Endothelial cell of umbilical vein (primary cell): ENCODE data around the gene OR1L6. TPM values are rescaled to one million over a fixed set of nuclear protein-coding genes. Genes with fewer than 3 reads are reported as not detected.

Source experiments
- Bru-seq: library from RNA; stranded (reverse); fragments of 400-500 nt; gene quantifications from one replicate; lab custom pipeline; 2021; lab: Mats Ljungman, UMichigan
- BruChase-seq, 2 experiments: library from RNA; stranded (reverse); fragments of 400-500 nt; gene quantifications; one replicate each; lab custom pipeline; 2021; lab: Mats Ljungman, UMichigan
- BruUV-seq: library from RNA; stranded (reverse); fragments of 400-500 nt; replicated peaks from 2 replicates; lab custom pipeline; 2021; lab: Mats Ljungman, UMichigan
- CTCF ChIA-PET: fragments of 300-600, 350-600 bp; sonication (Branson Sonifier 250); formaldehyde crosslinking; loops from one replicate; lab custom pipeline; 2021; ENCODE audit warnings: antibody characterized with exemption, inconsistent platforms; lab: Charles Lee
- POLR2A ChIA-PET: fragments of 300-600, 350-600 bp; sonication (Branson Sonifier 250); formaldehyde crosslinking; loops from one replicate; lab custom pipeline; 2021; ENCODE audit warnings: antibody characterized with exemption, inconsistent platforms; lab: Charles Lee
- DNase-seq: peaks from one replicate; pipeline ENCODE4 v3.0.0-alpha.2; 2011; ENCODE audit warnings: low read depth, low spot score
- FAIRE-seq: peaks from 2 replicates; lab custom pipeline; 2011; peaks lifted over from hg19 to GRCh38; lab: Jason Lieb, UNC
- H2AFZ ChIP-seq: 2 replicates; pipeline ENCODE4 v1.6.0; 2012; ENCODE audit warnings: low read depth, low read length, control low read depth, inconsistent platforms
- H3K27ac ChIP-seq: 2 replicates; pipeline ENCODE4 v1.5.1; 2011; ENCODE audit warnings: low read depth, mild to moderate bottlenecking, control low read depth, low read length, moderate library complexity; ENCODE audit not compliant: insufficient read depth
- H3K27me3 ChIP-seq, 2 experiments: 2 replicates each; pipeline versions ENCODE4 v1.6.0 to v1.6.1; 2011; ENCODE audit warnings: low read length in 2 of 2, mixed read lengths in 1 of 2; ENCODE audit not compliant: control insufficient read depth in 2 of 2, insufficient read depth in 2 of 2
- H3K36me3 ChIP-seq, 2 experiments: 2 replicates in 1 of 2; 3 replicates in 1 of 2; pipeline ENCODE4 v1.5.1; 2011; ENCODE audit warnings: low read length in 2 of 2, mild to moderate bottlenecking in 1 of 2, moderate library complexity in 1 of 2; ENCODE audit not compliant: control insufficient read depth in 2 of 2, insufficient read depth in 2 of 2; ENCODE audit errors: extremely low read depth in 1 of 2
- H3K4me1 ChIP-seq: 3 replicates; pipeline ENCODE4 v1.5.1; 2011; ENCODE audit warnings: mild to moderate bottlenecking, low read length; ENCODE audit not compliant: control insufficient read depth, insufficient read depth; ENCODE audit errors: extremely low read depth
- H3K4me2 ChIP-seq: 2 replicates; pipeline ENCODE4 v1.6.1; 2011; ENCODE audit warnings: low read length, control low read depth, mixed read lengths; ENCODE audit not compliant: insufficient read depth
- H3K4me3 ChIP-seq, 3 experiments: fragments of 200-600 bp in 1 of 3; sonication (generic), shearing (Covaris generic) in 1 of 3; replicated peaks in 1 of 3; 2 replicates each; pipeline ENCODE4 v1.5.1; 2011 to 2016; ENCODE audit warnings: control low read depth in 3 of 3, low read length in 3 of 3, mild to moderate bottlenecking in 2 of 3, inconsistent platforms in 1 of 3, low read depth in 1 of 3, moderate library complexity in 1 of 3; ENCODE audit not compliant: insufficient read depth in 1 of 3
- H3K79me2 ChIP-seq: 2 replicates; pipeline ENCODE4 v1.6.0; 2012; ENCODE audit warnings: low read length, inconsistent platforms; ENCODE audit not compliant: control insufficient read depth, insufficient read depth
- H3K9ac ChIP-seq: replicated peaks from 2 replicates; pipeline ENCODE3; 2011; ENCODE audit warnings: low read length, control low read depth; ENCODE audit not compliant: insufficient read depth; ENCODE audit errors: extremely low read depth
- H3K9me1 ChIP-seq: replicated peaks from 3 replicates; pipeline ENCODE4 v1.6.0; 2011; ENCODE audit warnings: mild to moderate bottlenecking, low read length; ENCODE audit not compliant: control insufficient read depth, insufficient read depth; ENCODE audit errors: extremely low read depth
- H3K9me3 ChIP-seq: replicated peaks from 2 replicates; pipeline ENCODE4 v1.5.1; 2012; ENCODE audit warnings: low read length, inconsistent platforms; ENCODE audit not compliant: control insufficient read depth, insufficient read depth
- H4K20me1 ChIP-seq: replicated peaks from 2 replicates; pipeline ENCODE3; 2011; ENCODE audit warnings: mild to moderate bottlenecking, low read length; ENCODE audit not compliant: control insufficient read depth, insufficient read depth; ENCODE audit errors: extremely low read depth
- CTCF ChIP-seq, 2 donors: IDR thresholded peaks; 1 replicate in 1 of 2; 2 replicates in 1 of 2; pipeline ENCODE4 v1.5.1; 2011; ENCODE audit warnings: low read length in 2 of 2, mild to moderate bottlenecking in 2 of 2, moderate library complexity in 2 of 2, control low read depth in 1 of 2, inconsistent platforms in 1 of 2, low read depth in 1 of 2; ENCODE audit not compliant: insufficient read depth in 1 of 2; ENCODE audit errors: extremely low read depth in 1 of 2
- EZH2 ChIP-seq: IDR thresholded peaks from 2 replicates; pipeline ENCODE4 v1.6.1; 2012; ENCODE audit warnings: borderline replicate concordance, low read depth, mild to moderate bottlenecking, moderate library complexity, low read length, inconsistent platforms; ENCODE audit not compliant: severe bottlenecking
- FOS ChIP-seq: IDR thresholded peaks from 2 replicates; pipeline ENCODE4 v1.6.1; 2011; ENCODE audit warnings: mild to moderate bottlenecking, low read length, moderate library complexity, borderline replicate concordance; ENCODE audit not compliant: insufficient read depth
- GATA2 ChIP-seq: IDR thresholded peaks from 2 replicates; pipeline ENCODE4 v1.7.0; 2011; ENCODE audit warnings: low read depth, mild to moderate bottlenecking, moderate library complexity, mixed read lengths, low read length; ENCODE audit not compliant: insufficient read length, insufficient read depth
- JUN ChIP-seq: IDR thresholded peaks from 2 replicates; pipeline ENCODE4 v1.6.1; 2011; ENCODE audit warnings: borderline replicate concordance, low read depth; ENCODE audit not compliant: insufficient read length, insufficient read depth
- MAX ChIP-seq: IDR thresholded peaks from 2 replicates; pipeline ENCODE4 v1.6.1; 2011; ENCODE audit not compliant: insufficient read depth, insufficient read length
- MYC ChIP-seq: IDR thresholded peaks from one replicate; pipeline ENCODE4 v1.6.1; 2011; ENCODE audit warnings: mild to moderate bottlenecking, low read depth, low read length
- POLR2A ChIP-seq: IDR thresholded peaks from 2 replicates; pipeline ENCODE4 v1.6.1; 2012; ENCODE audit warnings: low read depth, mild to moderate bottlenecking, control low read depth, low read length
- POLR2AphosphoS5 ChIP-seq: IDR thresholded peaks from 2 replicates; pipeline ENCODE4 v1.6.1; 2012; ENCODE audit warnings: low read depth, mild to moderate bottlenecking, control low read depth, low read length, moderate library complexity; ENCODE audit not compliant: insufficient read depth
- dilution Hi-C: fragments of 300-500 bp; cut with MboI; formaldehyde crosslinking; loops from one replicate; pipeline ENCODE4 v1.15.0; 2019; ENCODE audit warnings: low sequenced_read_pairs; ENCODE audit not compliant: extremely low pct_ligation_motif_present
- intact Hi-C: fragments of 100-400 bp; cut with micrococcal nuclease; formaldehyde crosslinking; loops from one replicate; pipeline ENCODE4 v1.10.0; 2022
- long read RNA-seq: library from polyadenylated mRNA; stranded (forward); transcript quantifications from one replicate; pipeline ENCODE4 v2.0.0, GENCODE V29; 2021
- polyA minus RNA-seq, 3 experiments: library from RNA; depleted of rRNA, polyadenylated mRNA; stranded (reverse); fragments of >200 nt; gene quantifications; 1 replicate in 1 of 3; 2 replicates in 2 of 3; pipeline ENCODE4 v1.2.3, GENCODE V29; 2011
- polyA plus RNA-seq, 4 experiments: library from polyadenylated mRNA; depleted of rRNA in 3 of 4; stranded (reverse) in 3 of 4; unstranded in 1 of 4; fragments of >200 nt; gene quantifications; 2 replicates each; pipeline versions ENCODE4 v1.2.1 to v1.2.3, GENCODE V29; 2011 to 2012; ENCODE audit warnings: missing spikeins in 1 of 4
- total RNA-seq: library from RNA; stranded (reverse); gene quantifications from 2 replicates; pipeline ENCODE4 v1.2.3, GENCODE V29; 2021

OR1L6 gene
- not detected in 2 replicates for total RNA-seq
- polyA plus RNA-seq, result not detected in 2 replicates
- not detected in 2 replicates for polyA plus RNA-seq (2011; cell fraction: cytosol; rRNA removed)
- not detected in 2 replicates for polyA plus RNA-seq (2011; cell fraction: nucleus; rRNA removed)
- not detected in 2 replicates for polyA plus RNA-seq (2012)
- polyA minus RNA-seq, result not detected in 2 replicates
- not detected for polyA minus RNA-seq (2011; cell fraction: cytosol; rRNA and poly(A)+ RNA removed)
- not detected in 2 replicates for polyA minus RNA-seq (2011; cell fraction: nucleus; rRNA and poly(A)+ RNA removed)
- Bru-seq, nascent RNA, result not detected
- BruChase-seq, experiment 1, labeled RNA remaining after a 6-hour chase, result percentile 9 among the genes with signal in this experiment
- not detected for BruChase-seq, experiment 2, labeled RNA remaining after a 2-hour chase
- long read RNA-seq, result 0 reads

DNA sequence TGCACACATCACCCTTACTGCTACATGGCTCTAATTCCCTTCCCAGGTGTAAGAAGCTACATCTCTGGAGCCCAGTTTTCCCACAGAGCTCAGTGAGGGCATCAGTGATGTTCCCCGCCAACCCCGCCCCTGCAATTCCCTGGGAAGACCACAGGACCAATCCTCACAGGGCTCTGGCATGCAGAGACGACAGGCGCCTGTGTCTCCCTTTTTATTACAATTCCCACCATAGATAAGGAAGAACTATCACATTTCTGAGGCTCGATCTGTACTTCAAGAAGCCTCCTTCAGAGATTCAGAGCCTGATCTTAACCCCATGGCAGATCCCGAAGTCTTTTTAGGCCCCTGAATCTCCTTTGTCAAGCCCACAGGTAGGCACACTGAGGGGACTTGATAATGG is at the start of gene OR1L6:
OR1L6 (plus strand) TSS at position 301 of the 400 bp plus-strand sequence. CDS start 7,545 bp downstream, outside the sequence.
- Histone ChIP-seq H3K9me3 (no peaks in the 10 kb centered on the region), H3K4me3 (no peak within 1 kb of the TSS), H3K9me1 (no peaks in the 10 kb centered on the region), H3K36me3 (no peaks in the 10 kb centered on the region), H3K27ac (no peak within 1 kb of the TSS), H3K4me1 (no peaks in the 10 kb centered on the region), H3K9ac (no peak within 1 kb of the TSS), H3K4me2 (no peak within 1 kb of the TSS), H4K20me1 (no peaks in the 10 kb centered on the region), H2AFZ (no peak within 1 kb of the TSS), H3K27me3 (peaks cover 0 to 8% of the 10 kb centered on the region in 2 experiments), H3K79me2 (no peaks in the 10 kb centered on the region)
- POLR2A ChIA-PET, result no interaction called here
- intact Hi-C loops (no loop called here), dilution Hi-C loops (no loop called here)
- no TSS peak for BruUV-seq
- CTCF ChIA-PET, result interaction anchor here (2.3 kb wide), 1 partner anchor 243 kb away, joined by 6 read pairs; no protein-coding TSS in a partner anchor
- no peak for TF ChIP-seq POLR2AphosphoS5
- TF ChIP-seq CTCF (IDR thresholded peaks at IDR 0.05; ENCODE audit: extremely low read depth in 1 of 2, insufficient read depth in 1 of 2, low read depth in 1 of 2, low read length in 2 of 2), result no peak
- no peak for TF ChIP-seq MAX
- no peak for TF ChIP-seq FOS
- TF ChIP-seq POLR2A, result no peak
- no peak for TF ChIP-seq EZH2
- no peak for TF ChIP-seq GATA2
- no peak for TF ChIP-seq JUN
- TF ChIP-seq MYC, result no peak
- DNase-seq, result no peak
- no peak for FAIRE-seq
